PC-9 (cell line): Measurements from ENCODE around the gene PA2G4. TPM values are rescaled to one million over a fixed set of nuclear protein-coding genes. Genes with fewer than 3 reads are reported as not detected.

Source experiments
- BruUV-seq: library from RNA; stranded (reverse); fragments of 400-500 nt; replicated peaks from 2 replicates; lab custom pipeline; 2021; lab: Mats Ljungman, UMichigan
- CTCF ChIA-PET: fragments of 300-600 bp; sonication (Branson Sonifier 250); formaldehyde crosslinking; loops from one replicate; lab custom pipeline; 2022; ENCODE audit warnings: antibody characterized with exemption; lab: Charles Lee
- POLR2A ChIA-PET: fragments of 300-600 bp; sonication (Branson Sonifier 250); formaldehyde crosslinking; loops from one replicate; lab custom pipeline; 2022; ENCODE audit warnings: antibody characterized with exemption; ENCODE audit not compliant: unreplicated experiment; lab: Charles Lee
- DNase-seq, 2 experiments: peaks; one replicate each; pipeline versions ENCODE4 v3.0.0 to v3.0.0-alpha.2; 2015 to 2022; ENCODE audit warnings: mixed read lengths in 1 of 2
- H2AFZ ChIP-seq: fragments of 200-600 bp; sonication (generic); 2 replicates; pipeline ENCODE4 v1.8.1; 2017; ENCODE audit warnings: antibody characterized with exemption
- H3F3A ChIP-seq: fragments of 200-600 bp; sonication (generic); 2 replicates; pipeline ENCODE4 v1.8.1; 2017; ENCODE audit warnings: antibody characterized with exemption, mild to moderate bottlenecking, low read depth; ENCODE audit not compliant: insufficient read depth
- H3K27ac ChIP-seq: fragments of 200-600 bp; sonication (generic); 2 replicates; pipeline ENCODE4 v1.6.1; 2016; ENCODE audit warnings: mixed run types
- H3K27me3 ChIP-seq: fragments of 200-600 bp; sonication (generic); 2 replicates; pipeline ENCODE4 v1.6.1; 2016; ENCODE audit warnings: low read depth, mixed run types; ENCODE audit not compliant: insufficient read depth
- H3K36me3 ChIP-seq: fragments of 200-600 bp; sonication (generic); 2 replicates; pipeline ENCODE4 v1.6.1; 2016; ENCODE audit warnings: low read depth, mixed run types
- H3K4me1 ChIP-seq: fragments of 200-600 bp; sonication (generic); replicated peaks from 2 replicates; pipeline ENCODE4 v1.6.1; 2016; ENCODE audit warnings: mixed run types; ENCODE audit not compliant: insufficient read depth
- H3K4me2 ChIP-seq: fragments of 200-600 bp; sonication (generic); 2 replicates; pipeline ENCODE4 v1.6.1; 2017; ENCODE audit warnings: mixed run types
- H3K4me3 ChIP-seq: fragments of 200-600 bp; sonication (generic); 2 replicates; pipeline ENCODE4 v1.6.1; 2016; ENCODE audit warnings: mixed run types
- H3K79me2 ChIP-seq: fragments of 200-600 bp; sonication (generic); 2 replicates; pipeline ENCODE4 v1.6.1; 2017; ENCODE audit warnings: low read depth, mixed run types
- H3K9me2 ChIP-seq: fragments of 200-600 bp; sonication (generic); 2 replicates; pipeline ENCODE4 v1.8.1; 2017; ENCODE audit warnings: mild to moderate bottlenecking; ENCODE audit not compliant: insufficient read depth
- H3K9me3 ChIP-seq: fragments of 200-600 bp; sonication (generic); 2 replicates; pipeline ENCODE4 v1.8.1; 2016; ENCODE audit warnings: low read depth; ENCODE audit not compliant: insufficient read depth
- H4K20me1 ChIP-seq: fragments of 200-600 bp; sonication (generic); 2 replicates; pipeline ENCODE4 v1.8.1; 2017; ENCODE audit not compliant: insufficient read depth
- CTCF ChIP-seq: fragments of 200-600 bp; sonication (generic); conservative IDR thresholded peaks from 2 replicates; pipeline ENCODE4 v1.6.1; 2017; ENCODE audit warnings: mixed run types, antibody characterized with exemption, mild to moderate bottlenecking, moderate library complexity
- EZH2 ChIP-seq: fragments of 200-600 bp; sonication (generic); IDR thresholded peaks from 2 replicates; pipeline ENCODE4 v1.8.0; 2017; ENCODE audit warnings: antibody characterized with exemption, low read depth
- intact Hi-C: fragments of 100-400 bp; cut with micrococcal nuclease; formaldehyde crosslinking; loops from one replicate; pipeline ENCODE4 v1.10.0; 2022; ENCODE audit not compliant: unreplicated experiment
- total RNA-seq: library from RNA; stranded (reverse); gene quantifications from 2 replicates; pipeline ENCODE4 v1.2.3, GENCODE V29; 2021

The PA2G4 gene
- total RNA-seq, 1 experiment from 2014 or later: 159 TPM

- POLR2A ChIA-PET: no interaction called here
- no peak overlapping the region for H2AFZ ChIP-seq
- peaks cover 15% of the 10 kb centered on the region; the same call in 1 of the 2 replicates for H3K36me3 ChIP-seq
- intact Hi-C loops: no loop called here
- H3K4me2 ChIP-seq: no peak overlapping the region
- H3K9me2 ChIP-seq: no peaks in the 10 kb centered on the region
- H3K4me3 ChIP-seq: no peak overlapping the region
- no peak overlapping the region for H3K27ac ChIP-seq
- H3F3A ChIP-seq: peaks cover 29% of the 10 kb centered on the region
- peaks cover 9% of the 10 kb centered on the region for H3K4me1 ChIP-seq
- CTCF ChIA-PET: no interaction called here
- no peaks in the 10 kb centered on the region for H3K79me2 ChIP-seq
- no peaks in the 10 kb centered on the region for H4K20me1 ChIP-seq
- no peaks in the 10 kb centered on the region for H3K9me3 ChIP-seq
- DNase-seq: no peak
- TF ChIP-seq EZH2 (no peak), CTCF (no peak)
- no TSS peak for BruUV-seq
- H3K27me3 ChIP-seq: no peaks in the 10 kb centered on the region
Measured at GRCh38 chr12:56098592-56098991, 5.8 kb upstream of the PA2G4 start.

GRCh38 chr12:56099787-56100186, 4.6 kb upstream of the PA2G4 start:
- H4K20me1 ChIP-seq: no peaks in the 10 kb centered on the region
- H3K9me2 ChIP-seq: no peaks in the 10 kb centered on the region
- BruUV-seq: no TSS peak
- H3K9me3 ChIP-seq: no peaks in the 10 kb centered on the region
- ChIA-PET CTCF (no interaction called here), POLR2A (no interaction called here)
- peaks cover 34% of the 10 kb centered on the region for H3F3A ChIP-seq
- H3K27ac ChIP-seq: no peak overlapping the region
- peaks cover 4% of the 10 kb centered on the region for H3K79me2 ChIP-seq
- 0 out of 2 replicates have a peak, but pooled peaks cover 4% of the 10 kb centered on the region for H3K36me3 ChIP-seq
- H3K27me3 ChIP-seq: no peaks in the 10 kb centered on the region
- peaks cover 9% of the 10 kb centered on the region for H3K4me1 ChIP-seq
- intact Hi-C loops: no loop called here
- no peak for DNase-seq
- H3K4me3 ChIP-seq: no peak overlapping the region
- TF ChIP-seq CTCF: no peak
- no peak for TF ChIP-seq EZH2
- no peak overlapping the region for H3K4me2 ChIP-seq
- no peak overlapping the region for H2AFZ ChIP-seq

GRCh38 chr12:56101045-56101444, 3.3 kb upstream of the PA2G4 start:
- peaks cover 17% of the 10 kb centered on the region for H3K79me2 ChIP-seq
- BruUV-seq: no TSS peak
- H3K4me2 ChIP-seq: no peak overlapping the region
- peaks cover 5% of the 10 kb centered on the region; the same call in 1 of the 2 replicates for H4K20me1 ChIP-seq
- H3K9me2 ChIP-seq: no peaks in the 10 kb centered on the region
- no peak overlapping the region for H3K27ac ChIP-seq
- no peak for TF ChIP-seq EZH2
- TF ChIP-seq CTCF: no peak
- CTCF ChIA-PET: no interaction called here
- peaks cover 17% of the 10 kb centered on the region for H3K4me1 ChIP-seq
- POLR2A ChIA-PET: no interaction called here
- H3K27me3 ChIP-seq: no peaks in the 10 kb centered on the region
- DNase-seq: no peak
- intact Hi-C loops: no loop called here
- no peak overlapping the region for H2AFZ ChIP-seq
- H3K36me3 ChIP-seq: 0 out of 2 replicates have a peak, but pooled peaks cover 4% of the 10 kb centered on the region
- no peaks in the 10 kb centered on the region for H3K9me3 ChIP-seq
- peaks cover 42% of the 10 kb centered on the region for H3F3A ChIP-seq
- no peak overlapping the region for H3K4me3 ChIP-seq
